Ascending aorta (tissue), 2 donors: ENCODE data around the gene CNN2. TPM values are rescaled to one million over a fixed set of nuclear protein-coding genes. Genes with fewer than 3 reads are reported as not detected.

Experiments used
- DNase-seq, 2 donors: peaks; one replicate each; pipeline ENCODE4 v3.0.0-alpha.2; 2019; ENCODE audit warnings: low spot score in 2 of 2
- H3K27ac ChIP-seq, 2 donors: fragments of 200-600 bp; sonication (generic); one replicate each; pipeline ENCODE4 v1.5.1; 2016 to 2017; ENCODE audit warnings: mild to moderate bottlenecking in 1 of 2
- H3K27me3 ChIP-seq: fragments of 200-600 bp; sonication (generic); one replicate; pipeline ENCODE4 v1.5.1; 2017
- H3K36me3 ChIP-seq, 2 donors: fragments of 200-600 bp; sonication (generic); one replicate each; pipeline ENCODE4 v1.5.1; 2016
- H3K4me1 ChIP-seq, 2 donors: fragments of 200-600 bp; sonication (generic); one replicate each; pipeline ENCODE4 v1.5.1; 2016 to 2017; ENCODE audit warnings: mild to moderate bottlenecking in 1 of 2
- H3K4me3 ChIP-seq, 2 donors: fragments of 200-600 bp; sonication (generic); one replicate each; pipeline ENCODE4 v1.5.1; 2016 to 2017; ENCODE audit warnings: mild to moderate bottlenecking in 1 of 2
- H3K9me3 ChIP-seq, 2 donors: fragments of 200-600 bp; sonication (generic); one replicate each; pipeline ENCODE4 v1.5.1; 2016
- CTCF ChIP-seq, 3 experiments: fragments of 200-600 bp in 2 of 3; fragments of 450-650 bp in 1 of 3; sonication (generic) in 2 of 3; IDR thresholded peaks; one replicate each; pipeline ENCODE4 v1.5.1; 2016 to 2019; ENCODE audit warnings: antibody characterized with exemption in 3 of 3, mild to moderate bottlenecking in 1 of 3, moderate library complexity in 1 of 3
- intact Hi-C: fragments of 100-400 bp; cut with DNase I; formaldehyde crosslinking; loops from one replicate; pipeline ENCODE4 v1.15.1; 2023
- total RNA-seq: library from RNA; depleted of rRNA; stranded (reverse); fragments of >200 nt; gene quantifications from one replicate; pipeline ENCODE4 v1.1.0, GENCODE V29; 2016

Gene CNN2
- total RNA-seq, 1 donor from 2014 or later, result 79.1 TPM

GRCh38 chr19:984165-984967 is 42.0 kb upstream of the CNN2 start, which contains the start of gene WDR18:
TSS of gene WDR18 (plus strand) at chr19:984345. CDS start at chr19:984354, 9 bp downstream.
- Histone ChIP-seq H3K9me3 (no peaks in the 10 kb centered on the region), H3K27ac (peak within 1 kb of the TSS; percentile 83 to 84), H3K27me3 (no peaks in the 10 kb centered on the region), H3K36me3 (peaks cover 10 to 26% of the 10 kb centered on the region in 2 donors), H3K4me1 (peaks cover 12 to 18% of the 10 kb centered on the region in 2 donors), H3K4me3 (peak within 1 kb of the TSS; percentile 63 to 73)
- peak; percentile 57 to 96 for DNase-seq
- peak in 2 of 3 experiments; percentile 11 to 27 for TF ChIP-seq CTCF (IDR thresholded peaks at IDR 0.05)
- intact Hi-C loops, result loop anchor here (1.0 to 10.0 kb wide), 4 partner anchors 37 to 310 kb away; partner anchors contain the start of genes FSTL3, RNU6-2 and TMEM259

- intact Hi-C loops, result loop anchor here (10.0 kb wide), 1 partner anchor 311 kb away; the partner anchor contains the start of gene FSTL3
- Histone ChIP-seq H3K36me3 (peaks cover 21 to 43% of the 10 kb centered on the region in 2 donors), H3K9me3 (no peaks in the 10 kb centered on the region), H3K4me3 (no peak overlapping the region), H3K27ac (no peak overlapping the region), H3K4me1 (peaks cover 12 to 18% of the 10 kb centered on the region in 2 donors), H3K27me3 (no peaks in the 10 kb centered on the region)
- no peak for DNase-seq
- no peak for TF ChIP-seq CTCF (IDR thresholded peaks at IDR 0.05)
These were observed 40.3 kb upstream of the CNN2 start for GRCh38 chr19:986083-986482.

GRCh38 chr19:988081-988480 is 38.3 kb upstream of the CNN2 start:
- Histone ChIP-seq H3K9me3 (no peaks in the 10 kb centered on the region), H3K27me3 (no peaks in the 10 kb centered on the region), H3K4me3 (no peak overlapping the region), H3K27ac (no peak overlapping the region), H3K36me3 (peaks cover 28 to 58% of the 10 kb centered on the region in 2 donors), H3K4me1 (peaks cover 10 to 13% of the 10 kb centered on the region in 2 donors)
- TF ChIP-seq CTCF (IDR thresholded peaks at IDR 0.05), result no peak
- intact Hi-C loops, result loop anchor here (10.0 kb wide), 1 partner anchor 313 kb away; the partner anchor contains the start of gene FSTL3
- DNase-seq, result no peak

- no peak for TF ChIP-seq CTCF (IDR thresholded peaks at IDR 0.05)
- peaks cover 28 to 62% of the 10 kb centered on the region in 2 donors for H3K36me3 ChIP-seq
- no peak for DNase-seq
These were observed 37.9 kb upstream of the CNN2 start for GRCh38 chr19:988510-988909.

GRCh38 chr19:989381-990081 is 36.9 kb upstream of the CNN2 start:
- peaks cover 28 to 72% of the 10 kb centered on the region in 2 donors for H3K36me3 ChIP-seq
- no peak overlapping the region for H3K27ac ChIP-seq
- intact Hi-C loops, result loop anchor here (10.0 kb wide), 1 partner anchor 315 kb away; the partner anchor contains the start of gene FSTL3

More at GRCh38 chr19:988510-988909, 37.9 kb upstream of the CNN2 start:
- Histone ChIP-seq H3K27me3 (no peaks in the 10 kb centered on the region), H3K9me3 (no peaks in the 10 kb centered on the region), H3K4me3 (no peak overlapping the region), H3K27ac (no peak overlapping the region), H3K4me1 (peaks cover 5 to 9% of the 10 kb centered on the region in 2 donors)
- intact Hi-C loops, result loop anchor here (10.0 kb wide), 1 partner anchor 314 kb away; the partner anchor contains the start of gene FSTL3

More at GRCh38 chr19:989381-990081, 36.9 kb upstream of the CNN2 start:
- no peak for DNase-seq
- no peaks in the 10 kb centered on the region for H3K27me3 ChIP-seq
- peaks cover 3 to 5% of the 10 kb centered on the region in 2 donors for H3K4me1 ChIP-seq
- no peaks in the 10 kb centered on the region for H3K9me3 ChIP-seq
- TF ChIP-seq CTCF (IDR thresholded peaks at IDR 0.05), result no peak
- H3K4me3 ChIP-seq, result no peak overlapping the region
